ENCODE results near the gene TRAPPC12. TPM values are rescaled to one million over a fixed set of nuclear protein-coding genes. Genes with fewer than 3 reads are reported as not detected.

Gene TRAPPC12
- total RNA-seq, 1 experiment from 2014 or later, result 72.8 TPM

- TF ChIP-seq TEAD4 (CRISPR knock-in tag; IDR thresholded peaks at IDR 0.05) (no peak), ZNF532 (CRISPR knock-in tag; IDR thresholded peaks at IDR 0.05; ENCODE audit: borderline replicate concordance) (no peak), NFE2L1 (CRISPR knock-in tag; IDR thresholded peaks at IDR 0.05) (no peak), ZSCAN18 (CRISPR knock-in tag; IDR thresholded peaks at IDR 0.05) (no peak), ZNF416 (CRISPR knock-in tag; IDR thresholded peaks at IDR 0.05) (no peak), E2F1 (CRISPR knock-in tag; IDR thresholded peaks at IDR 0.05) (no peak), CBFB (CRISPR knock-in tag; IDR thresholded peaks at IDR 0.05; ENCODE audit: low read depth) (no peak), NR2C2 (CRISPR knock-in tag; IDR thresholded peaks at IDR 0.05) (no peak)
- TF ChIP-seq, protein P1, sequence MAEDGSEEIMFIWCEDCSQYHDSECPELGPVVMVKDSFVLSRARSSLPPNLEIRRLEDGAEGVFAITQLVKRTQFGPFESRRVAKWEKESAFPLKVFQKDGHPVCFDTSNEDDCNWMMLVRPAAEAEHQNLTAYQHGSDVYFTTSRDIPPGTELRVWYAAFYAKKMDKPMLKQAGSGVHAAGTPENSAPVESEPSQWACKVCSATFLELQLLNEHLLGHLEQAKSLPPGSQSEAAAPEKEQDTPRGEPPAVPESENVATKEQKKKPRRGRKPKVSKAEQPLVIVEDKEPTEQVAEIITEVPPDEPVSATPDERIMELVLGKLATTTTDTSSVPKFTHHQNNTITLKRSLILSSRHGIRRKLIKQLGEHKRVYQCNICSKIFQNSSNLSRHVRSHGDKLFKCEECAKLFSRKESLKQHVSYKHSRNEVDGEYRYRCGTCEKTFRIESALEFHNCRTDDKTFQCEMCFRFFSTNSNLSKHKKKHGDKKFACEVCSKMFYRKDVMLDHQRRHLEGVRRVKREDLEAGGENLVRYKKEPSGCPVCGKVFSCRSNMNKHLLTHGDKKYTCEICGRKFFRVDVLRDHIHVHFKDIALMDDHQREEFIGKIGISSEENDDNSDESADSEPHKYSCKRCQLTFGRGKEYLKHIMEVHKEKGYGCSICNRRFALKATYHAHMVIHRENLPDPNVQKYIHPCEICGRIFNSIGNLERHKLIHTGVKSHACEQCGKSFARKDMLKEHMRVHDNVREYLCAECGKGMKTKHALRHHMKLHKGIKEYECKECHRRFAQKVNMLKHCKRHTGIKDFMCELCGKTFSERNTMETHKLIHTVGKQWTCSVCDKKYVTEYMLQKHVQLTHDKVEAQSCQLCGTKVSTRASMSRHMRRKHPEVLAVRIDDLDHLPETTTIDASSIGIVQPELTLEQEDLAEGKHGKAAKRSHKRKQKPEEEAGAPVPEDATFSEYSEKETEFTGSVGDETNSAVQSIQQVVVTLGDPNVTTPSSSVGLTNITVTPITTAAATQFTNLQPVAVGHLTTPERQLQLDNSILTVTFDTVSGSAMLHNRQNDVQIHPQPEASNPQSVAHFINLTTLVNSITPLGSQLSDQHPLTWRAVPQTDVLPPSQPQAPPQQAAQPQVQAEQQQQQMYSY (CRISPR knock-in tag; IDR thresholded peaks at IDR 0.05), result no peak
Observed at GRCh38 chr2:3434654-3435053, 55.2 kb downstream of the TRAPPC12 start.

GRCh38 chr2:3435445-3435844, 56.0 kb downstream of the TRAPPC12 start:
- H3K27ac Mint-ChIP-seq, result no peak overlapping the region
- TF ChIP-seq, protein P2, sequence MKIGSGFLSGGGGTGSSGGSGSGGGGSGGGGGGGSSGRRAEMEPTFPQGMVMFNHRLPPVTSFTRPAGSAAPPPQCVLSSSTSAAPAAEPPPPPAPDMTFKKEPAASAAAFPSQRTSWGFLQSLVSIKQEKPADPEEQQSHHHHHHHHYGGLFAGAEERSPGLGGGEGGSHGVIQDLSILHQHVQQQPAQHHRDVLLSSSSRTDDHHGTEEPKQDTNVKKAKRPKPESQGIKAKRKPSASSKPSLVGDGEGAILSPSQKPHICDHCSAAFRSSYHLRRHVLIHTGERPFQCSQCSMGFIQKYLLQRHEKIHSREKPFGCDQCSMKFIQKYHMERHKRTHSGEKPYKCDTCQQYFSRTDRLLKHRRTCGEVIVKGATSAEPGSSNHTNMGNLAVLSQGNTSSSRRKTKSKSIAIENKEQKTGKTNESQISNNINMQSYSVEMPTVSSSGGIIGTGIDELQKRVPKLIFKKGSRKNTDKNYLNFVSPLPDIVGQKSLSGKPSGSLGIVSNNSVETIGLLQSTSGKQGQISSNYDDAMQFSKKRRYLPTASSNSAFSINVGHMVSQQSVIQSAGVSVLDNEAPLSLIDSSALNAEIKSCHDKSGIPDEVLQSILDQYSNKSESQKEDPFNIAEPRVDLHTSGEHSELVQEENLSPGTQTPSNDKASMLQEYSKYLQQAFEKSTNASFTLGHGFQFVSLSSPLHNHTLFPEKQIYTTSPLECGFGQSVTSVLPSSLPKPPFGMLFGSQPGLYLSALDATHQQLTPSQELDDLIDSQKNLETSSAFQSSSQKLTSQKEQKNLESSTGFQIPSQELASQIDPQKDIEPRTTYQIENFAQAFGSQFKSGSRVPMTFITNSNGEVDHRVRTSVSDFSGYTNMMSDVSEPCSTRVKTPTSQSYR (CRISPR knock-in tag; IDR thresholded peaks at IDR 0.05), result no peak
- TF ChIP-seq, protein P3, sequence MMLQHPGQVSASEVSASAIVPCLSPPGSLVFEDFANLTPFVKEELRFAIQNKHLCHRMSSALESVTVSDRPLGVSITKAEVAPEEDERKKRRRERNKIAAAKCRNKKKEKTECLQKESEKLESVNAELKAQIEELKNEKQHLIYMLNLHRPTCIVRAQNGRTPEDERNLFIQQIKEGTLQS (CRISPR knock-in tag; conservative IDR thresholded peaks at IDR 0.05), result no peak
- TF ChIP-seq ZNF317 (CRISPR knock-in tag; IDR thresholded peaks at IDR 0.05; ENCODE audit: borderline replicate concordance, low read depth) (no peak), NR1H2 (CRISPR knock-in tag; IDR thresholded peaks at IDR 0.05) (no peak), NFYB (CRISPR knock-in tag; conservative IDR thresholded peaks at IDR 0.05; ENCODE audit: low read depth) (no peak), ZNF219 (CRISPR knock-in tag; IDR thresholded peaks at IDR 0.05; ENCODE audit: borderline replicate concordance) (no peak), SMAD4 (CRISPR knock-in tag; IDR thresholded peaks at IDR 0.05) (no peak), OVOL2 (CRISPR knock-in tag; IDR thresholded peaks at IDR 0.05; ENCODE audit: borderline replicate concordance) (no peak), ZNF232 (CRISPR knock-in tag; IDR thresholded peaks at IDR 0.05) (no peak)
- TF ChIP-seq, protein P4, sequence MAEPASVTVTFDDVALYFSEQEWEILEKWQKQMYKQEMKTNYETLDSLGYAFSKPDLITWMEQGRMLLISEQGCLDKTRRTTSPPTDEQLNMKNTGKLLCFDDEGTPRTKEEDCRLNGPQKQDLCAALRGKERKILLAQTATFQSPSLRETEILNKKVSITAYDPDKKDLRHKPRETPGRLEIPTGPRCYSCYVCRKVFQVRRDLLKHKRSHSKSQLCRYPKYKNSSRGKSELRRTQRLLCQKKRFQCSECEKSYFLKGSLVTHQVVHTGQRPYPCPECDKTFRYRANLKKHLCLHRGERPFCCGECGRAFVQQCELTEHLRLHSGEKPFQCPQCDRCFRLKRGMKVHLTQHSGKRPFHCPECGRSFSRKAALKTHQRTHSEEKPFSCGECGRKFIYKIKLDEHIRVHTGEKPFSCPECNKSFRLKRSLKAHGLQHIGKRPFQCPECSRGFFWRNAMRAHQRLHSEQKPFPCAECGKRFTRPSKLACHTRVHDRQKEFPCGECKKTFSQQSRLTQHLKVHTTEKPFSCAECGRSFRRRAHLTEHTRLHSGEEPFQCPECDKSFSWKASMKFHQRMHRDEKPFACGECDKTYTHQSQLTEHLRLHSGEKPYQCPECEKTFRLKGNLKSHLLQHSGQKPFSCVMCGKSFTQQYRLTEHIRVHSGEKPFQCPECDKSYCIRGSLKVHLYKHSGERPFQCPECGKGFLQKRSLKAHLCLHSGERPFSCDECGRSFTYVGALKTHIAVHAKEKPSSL (CRISPR knock-in tag; conservative IDR thresholded peaks at IDR 0.05), result no peak

More at GRCh38 chr2:3434654-3435053, 55.2 kb downstream of the TRAPPC12 start:
- peaks cover 8% of the 10 kb centered on the region for H3K36me3 Mint-ChIP-seq
- H3K9me3 Mint-ChIP-seq, result no peaks in the 10 kb centered on the region
- H3K27me3 Mint-ChIP-seq (ENCODE audit: low read depth), result no peaks in the 10 kb centered on the region
- H3K27ac Mint-ChIP-seq, result no peak overlapping the region
- ChIA-PET CTCF (interaction anchor here (3.2 kb wide), 1 partner anchor 11 kb away, joined by 24 read pairs; no protein-coding TSS in a partner anchor), POLR2A (interaction anchor here (1.2 kb wide), 1 partner anchor 8 kb away, joined by 3 read pairs; no protein-coding TSS in a partner anchor)
- 0 out of 2 replicates have a peak, but pooled peaks cover 3% of the 10 kb centered on the region for H3K4me1 Mint-ChIP-seq
- ATAC-seq, result no peak
- DNase-seq (ENCODE audit: low spot score), result no peak
- no peak overlapping the region for H3K4me3 Mint-ChIP-seq

More at GRCh38 chr2:3435445-3435844, 56.0 kb downstream of the TRAPPC12 start:
- H3K27me3 Mint-ChIP-seq (ENCODE audit: low read depth), result no peaks in the 10 kb centered on the region
- CTCF ChIA-PET, result interaction anchor here (3.2 kb wide), 1 partner anchor 12 kb away, joined by 24 read pairs; no protein-coding TSS in a partner anchor
- no peak overlapping the region for H3K4me3 Mint-ChIP-seq
- POLR2A ChIA-PET, result no interaction called here
- no peaks in the 10 kb centered on the region for H3K9me3 Mint-ChIP-seq
- DNase-seq (ENCODE audit: low spot score) (no peak), ATAC-seq (0 out of 2 replicates have a peak, but pooled peaks have one; percentile 20)
- 0 out of 2 replicates have a peak, but pooled peaks cover 3% of the 10 kb centered on the region for H3K4me1 Mint-ChIP-seq
- H3K36me3 Mint-ChIP-seq, result peaks cover 5% of the 10 kb centered on the region
